ENCODE measurements around the gene UGT1A9. TPM values are rescaled to one million over a fixed set of nuclear protein-coding genes. Genes with fewer than 3 reads are reported as not detected.
"Not testable (repeated sequence)": the region's sequence is repeated elsewhere in the genome, so short reads cannot be mapped to it uniquely, and the experiment has no call there.

UGT1A9 gene
- polyA plus RNA-seq, 1 of the 3 experiments (the other 2 are of a cell fraction), result not detected

GRCh38 chr2:233700842-233701241, 29.1 kb downstream of the UGT1A9 start:
- H3K27me3 ChIP-seq (ENCODE audit: insufficient read depth); H3K79me2 ChIP-seq (ENCODE audit: insufficient read depth); DNase-seq; H4K20me1 ChIP-seq (ENCODE audit: insufficient read depth); POLR2A ChIA-PET; H3K4me2 ChIP-seq; H3K27ac ChIP-seq (ENCODE audit: low read depth in 2 of 2, low read length in 1 of 2); H3K9me2 ChIP-seq; H3K36me3 ChIP-seq (replicated peaks in 1 of 2; ENCODE audit: control insufficient read depth in 1 of 2, insufficient read depth in 2 of 2, low read length in 1 of 2); H2AFZ ChIP-seq (ENCODE audit: low read depth); H3K9me3 ChIP-seq; H3K4me3 ChIP-seq (ENCODE audit: low read depth in 2 of 2, low read length in 1 of 2); H3K9ac ChIP-seq; H3F3A ChIP-seq (replicated peaks; ENCODE audit: insufficient read depth); H3K4me1 ChIP-seq (ENCODE audit: control insufficient read depth in 1 of 2, insufficient read depth in 2 of 2, low read depth in 1 of 2, low read length in 1 of 2): not testable (repeated sequence)
- CTCF ChIA-PET, result interaction anchor here (1.0 kb wide), 1 partner anchor 10 kb away, joined by 3 read pairs; no protein-coding TSS in a partner anchor
- 73% methylated on average over 5 of the region's 5 CpGs for WGBS (ENCODE audit: low lambda C conversion rate)

DNA sequence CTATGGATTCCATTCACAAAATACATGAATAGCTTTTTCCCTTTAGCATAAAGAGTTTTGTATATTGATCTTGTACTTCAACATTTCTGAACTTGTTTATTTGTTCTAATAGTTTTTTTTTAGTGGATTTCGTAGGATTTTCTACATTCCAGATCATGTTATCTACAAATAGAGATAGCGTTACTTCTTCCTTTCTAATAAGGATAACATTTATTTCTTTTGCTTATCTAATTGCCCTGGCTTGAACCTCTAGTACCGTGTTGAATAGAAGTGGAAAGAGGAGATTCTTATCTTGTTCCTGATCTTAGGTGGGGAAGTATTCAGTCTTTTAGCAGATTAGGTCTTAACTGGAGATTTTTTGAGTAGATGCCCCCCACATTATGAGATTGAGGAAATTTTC, 30.5 kb downstream of the UGT1A9 start:
- H4K20me1 ChIP-seq (ENCODE audit: insufficient read depth), result no peaks in the 10 kb centered on the region
- no peaks in the 10 kb centered on the region for H3F3A ChIP-seq (replicated peaks; ENCODE audit: insufficient read depth)
- CTCF ChIA-PET, result no interaction called here
- H3K4me3 ChIP-seq (ENCODE audit: low read depth in 2 of 2, low read length in 1 of 2), result no peak overlapping the region
- no peaks in the 10 kb centered on the region for H3K36me3 ChIP-seq (replicated peaks in 1 of 2; ENCODE audit: control insufficient read depth in 1 of 2, insufficient read depth in 2 of 2, low read length in 1 of 2)
- 75% methylated on average over 3 of the region's 3 CpGs for WGBS (ENCODE audit: low lambda C conversion rate)
- peaks cover 3 to 9% of the 10 kb centered on the region in 2 experiments; a peak in 2 of 4 replicates for H3K4me1 ChIP-seq (ENCODE audit: control insufficient read depth in 1 of 2, insufficient read depth in 2 of 2, low read depth in 1 of 2, low read length in 1 of 2)
- H3K27me3 ChIP-seq (ENCODE audit: insufficient read depth), result no peaks in the 10 kb centered on the region
- no peaks in the 10 kb centered on the region for H3K9me2 ChIP-seq
- no peaks in the 10 kb centered on the region for H3K9me3 ChIP-seq
- no peak overlapping the region for H3K27ac ChIP-seq (ENCODE audit: low read depth in 2 of 2, low read length in 1 of 2)
- no peak overlapping the region for H3K4me2 ChIP-seq
- no peak overlapping the region for H3K9ac ChIP-seq
- DNase-seq, result no peak
- no peak overlapping the region for H2AFZ ChIP-seq (ENCODE audit: low read depth)
- no peaks in the 10 kb centered on the region for H3K79me2 ChIP-seq (ENCODE audit: insufficient read depth)
- POLR2A ChIA-PET, result no interaction called here
- no peak for TF ChIP-seq RFX5 (IDR thresholded peaks at IDR 0.05; ENCODE audit: low read length)
- TF ChIP-seq EZH2phosphoT487 (IDR thresholded peaks at IDR 0.05; ENCODE audit: borderline replicate concordance, low read depth), result no peak
- no peak for TF ChIP-seq ELF1 (IDR thresholded peaks at IDR 0.05)
- TF ChIP-seq, protein P1, sequence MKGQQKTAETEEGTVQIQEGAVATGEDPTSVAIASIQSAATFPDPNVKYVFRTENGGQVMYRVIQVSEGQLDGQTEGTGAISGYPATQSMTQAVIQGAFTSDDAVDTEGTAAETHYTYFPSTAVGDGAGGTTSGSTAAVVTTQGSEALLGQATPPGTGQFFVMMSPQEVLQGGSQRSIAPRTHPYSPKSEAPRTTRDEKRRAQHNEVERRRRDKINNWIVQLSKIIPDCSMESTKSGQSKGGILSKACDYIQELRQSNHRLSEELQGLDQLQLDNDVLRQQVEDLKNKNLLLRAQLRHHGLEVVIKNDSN (IDR thresholded peaks at IDR 0.05; ENCODE audit: borderline replicate concordance, low read depth), result no peak
- TF ChIP-seq, protein P2, sequence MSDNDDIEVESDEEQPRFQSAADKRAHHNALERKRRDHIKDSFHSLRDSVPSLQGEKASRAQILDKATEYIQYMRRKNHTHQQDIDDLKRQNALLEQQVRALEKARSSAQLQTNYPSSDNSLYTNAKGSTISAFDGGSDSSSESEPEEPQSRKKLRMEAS (IDR thresholded peaks at IDR 0.05; ENCODE audit: low read depth), result no peak
- no peak for TF ChIP-seq CHD2 (IDR thresholded peaks at IDR 0.05; ENCODE audit: low read length, partially characterized antibody)
- TF ChIP-seq RCOR1 (IDR thresholded peaks at IDR 0.05; ENCODE audit: low read length), result no peak
- no peak for TF ChIP-seq EP300 (IDR thresholded peaks at IDR 0.05; ENCODE audit: borderline replicate concordance in 1 of 2, low read depth in 1 of 2, low read length in 1 of 2)
- no peak for TF ChIP-seq SMC3 (IDR thresholded peaks at IDR 0.05; ENCODE audit: low read depth, low read length)
- no peak for TF ChIP-seq FOSL2 (IDR thresholded peaks at IDR 0.05; ENCODE audit: borderline replicate concordance, low read depth)
- TF ChIP-seq POLR2AphosphoS5 (IDR thresholded peaks at IDR 0.05; ENCODE audit: low read depth, low read length), result no peak
- no peak for TF ChIP-seq YY1 (IDR thresholded peaks at IDR 0.05; ENCODE audit: low read depth)
- TF ChIP-seq, protein P3, sequence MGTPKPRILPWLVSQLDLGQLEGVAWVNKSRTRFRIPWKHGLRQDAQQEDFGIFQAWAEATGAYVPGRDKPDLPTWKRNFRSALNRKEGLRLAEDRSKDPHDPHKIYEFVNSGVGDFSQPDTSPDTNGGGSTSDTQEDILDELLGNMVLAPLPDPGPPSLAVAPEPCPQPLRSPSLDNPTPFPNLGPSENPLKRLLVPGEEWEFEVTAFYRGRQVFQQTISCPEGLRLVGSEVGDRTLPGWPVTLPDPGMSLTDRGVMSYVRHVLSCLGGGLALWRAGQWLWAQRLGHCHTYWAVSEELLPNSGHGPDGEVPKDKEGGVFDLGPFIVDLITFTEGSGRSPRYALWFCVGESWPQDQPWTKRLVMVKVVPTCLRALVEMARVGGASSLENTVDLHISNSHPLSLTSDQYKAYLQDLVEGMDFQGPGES (IDR thresholded peaks at IDR 0.05; ENCODE audit: low read depth, low read length), result no peak
